SK-N-SH (cell line): ENCODE data around the gene NRTN.

ENCODE experiments used
- CTCF ChIP-seq: fragments of 200-600 bp; sonication (generic); IDR thresholded peaks from 2 replicates; pipeline ENCODE4 v1.6.1; 2017; ENCODE audit warnings: antibody characterized with exemption, mild to moderate bottlenecking, moderate library complexity
- EP300 ChIP-seq, 2 experiments: IDR thresholded peaks; 2 replicates each; pipeline versions ENCODE4 v1.4.0 to v1.6.1; 2012; ENCODE audit warnings: borderline replicate concordance in 1 of 2, low read depth in 1 of 2, low read length in 1 of 2
- EZH2phosphoT487 ChIP-seq: fragments of 200-600 bp; sonication (generic); IDR thresholded peaks from 2 replicates; pipeline ENCODE4 v1.6.1; 2017; ENCODE audit warnings: low read depth, mixed run types, mild to moderate bottlenecking, antibody characterized with exemption, moderate library complexity, borderline replicate concordance
- GATA2 ChIP-seq: sonication (generic); formaldehyde crosslinking; IDR thresholded peaks from 2 replicates; pipeline ENCODE4 v1.5.0; 2020; ENCODE audit warnings: mild to moderate bottlenecking, missing genetic modification reagents
- IRF3 ChIP-seq: fragments of 150-350 bp; IDR thresholded peaks from 2 replicates; pipeline ENCODE4 v1.6.1; 2016; ENCODE audit warnings: mild to moderate bottlenecking, low read depth, low read length
- MAX ChIP-seq: IDR thresholded peaks from 2 replicates; pipeline ENCODE4 v1.4.0; 2012; ENCODE audit warnings: low read depth
- POLR2AphosphoS5 ChIP-seq: IDR thresholded peaks from 2 replicates; pipeline ENCODE4 v1.6.1; 2012; ENCODE audit warnings: low read depth, low read length
- RAD21 ChIP-seq: IDR thresholded peaks from 2 replicates; pipeline ENCODE4 v1.6.1; 2012; ENCODE audit warnings: mild to moderate bottlenecking, low read length
- REST ChIP-seq: IDR thresholded peaks from 2 replicates; pipeline ENCODE4 v1.6.1; 2012; ENCODE audit warnings: mild to moderate bottlenecking, low read depth, low read length, moderate library complexity
- RFX5 ChIP-seq: IDR thresholded peaks from 2 replicates; pipeline ENCODE4 v1.6.1; 2012; ENCODE audit warnings: mild to moderate bottlenecking, improper control_type of control experiment, low read length
- SIN3A ChIP-seq: IDR thresholded peaks from 2 replicates; pipeline ENCODE4 v1.6.1; 2012; ENCODE audit warnings: low read depth, mild to moderate bottlenecking, low read length, moderate library complexity, borderline replicate concordance
- SMC3 ChIP-seq: IDR thresholded peaks from 2 replicates; pipeline ENCODE4 v1.6.1; 2012; ENCODE audit warnings: low read depth, low read length, improper control_type of control experiment
- USF2 ChIP-seq: fragments of 150-350 bp; IDR thresholded peaks from 2 replicates; pipeline ENCODE4 v1.6.1; 2017; ENCODE audit warnings: antibody characterized with exemption, low read length, low read depth, borderline replicate concordance
- YY1 ChIP-seq: IDR thresholded peaks from 2 replicates; pipeline ENCODE4 v1.4.0; 2012; ENCODE audit warnings: low read depth, mild to moderate bottlenecking

GRCh38 chr19:5798244-5798643 is 6.6 kb upstream of the NRTN start:
- no peak for TF ChIP-seq CTCF
- TF ChIP-seq POLR2AphosphoS5, result no peak
- no peak for TF ChIP-seq RFX5
- TF ChIP-seq EZH2phosphoT487, result no peak
- no peak for TF ChIP-seq REST
- TF ChIP-seq IRF3, result no peak
- TF ChIP-seq USF2, result no peak
- TF ChIP-seq EP300 (IDR thresholded peaks at IDR 0.05; ENCODE audit: borderline replicate concordance in 1 of 2, low read depth in 1 of 2, low read length in 1 of 2), result no peak
- no peak for TF ChIP-seq GATA2 (CRISPR knock-in tag)
- TF ChIP-seq MAX, result no peak
- TF ChIP-seq SMC3, result no peak
- no peak for TF ChIP-seq SIN3A
- no peak for TF ChIP-seq YY1
- TF ChIP-seq RAD21, result no peak
